Fibroblast of villous mesenchyme (primary cell): ENCODE results near the gene CTDSPL. TPM values are rescaled to one million over a fixed set of nuclear protein-coding genes. Genes with fewer than 3 reads are reported as not detected.

ENCODE experiments used
- DNase-seq: peaks from one replicate; pipeline ENCODE4 v3.0.0-alpha.2; 2010; ENCODE audit warnings: low read depth
- H3K4me3 ChIP-seq: 2 replicates; pipeline ENCODE4 v1.5.1; 2011; ENCODE audit warnings: low read depth, mild to moderate bottlenecking, low read length
- CTCF ChIP-seq: IDR thresholded peaks from 2 replicates; pipeline ENCODE4 v1.5.1; 2012; ENCODE audit warnings: low read depth, mild to moderate bottlenecking, low read length; ENCODE audit not compliant: insufficient read depth
- total RNA-seq: library from RNA; depleted of rRNA; stranded (reverse); fragments of >200 nt; gene quantifications from 2 replicates; pipeline ENCODE4 v1.2.3, GENCODE V29; 2012

The CTDSPL gene
- total RNA-seq, 1 donor, result 61.7 TPM

DNA sequence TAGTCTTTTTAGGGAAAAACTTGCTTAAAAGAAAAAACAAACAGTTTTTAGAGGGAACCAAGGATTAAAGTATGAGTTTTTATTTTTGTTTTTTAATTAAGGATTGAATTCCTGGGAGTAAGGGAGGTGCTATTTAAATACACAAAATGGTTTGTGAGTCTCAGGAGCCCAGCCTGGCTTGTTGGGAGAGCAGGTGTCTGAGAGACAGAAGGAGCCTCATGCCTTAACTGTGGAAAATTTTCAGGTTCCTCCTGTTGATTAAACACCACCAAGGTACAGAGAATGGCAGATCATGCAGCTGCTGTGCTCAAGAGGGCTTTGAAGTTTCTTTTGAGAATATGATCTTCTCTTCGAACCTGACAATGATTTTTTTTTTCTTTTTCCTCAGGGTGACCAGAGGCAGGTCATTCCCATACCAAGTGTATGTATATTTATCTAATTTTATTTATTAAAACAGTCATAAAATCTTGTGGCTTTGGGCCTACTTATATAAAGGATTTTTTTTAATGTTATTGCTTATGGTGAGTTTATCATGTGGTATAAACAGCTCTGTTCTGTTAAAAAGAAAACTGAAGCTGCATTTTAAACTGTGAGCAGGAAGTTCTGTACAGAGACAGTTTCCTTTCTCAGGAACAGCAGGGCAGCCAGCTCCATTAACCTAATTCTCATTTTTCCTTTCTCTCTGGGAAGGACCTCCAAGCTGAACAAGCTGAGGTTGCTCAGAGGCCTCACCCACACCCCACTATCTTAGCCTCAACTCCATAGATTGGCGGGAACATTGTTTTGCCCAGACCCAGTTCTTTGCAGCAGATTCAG is 95.3 kb downstream of the CTDSPL start:
- DNase-seq, result no peak
- no peak overlapping the region for H3K4me3 ChIP-seq
- TF ChIP-seq CTCF, result no peak

GRCh38 chr3:37957539-37957936 is 95.9 kb downstream of the CTDSPL start:
- H3K4me3 ChIP-seq, result no peak overlapping the region
- TF ChIP-seq CTCF, result no peak
- DNase-seq, result no peak

- H3K4me3 ChIP-seq, result no peak overlapping the region
- TF ChIP-seq CTCF, result no peak
- peak; percentile 49 for DNase-seq
Measured at GRCh38 chr3:37961622-37962431, 100.1 kb downstream of the CTDSPL start.

- DNase-seq, result peak; percentile 56
Measured at GRCh38 chr3:37963016-37963415, 101.3 kb downstream of the CTDSPL start.

DNA sequence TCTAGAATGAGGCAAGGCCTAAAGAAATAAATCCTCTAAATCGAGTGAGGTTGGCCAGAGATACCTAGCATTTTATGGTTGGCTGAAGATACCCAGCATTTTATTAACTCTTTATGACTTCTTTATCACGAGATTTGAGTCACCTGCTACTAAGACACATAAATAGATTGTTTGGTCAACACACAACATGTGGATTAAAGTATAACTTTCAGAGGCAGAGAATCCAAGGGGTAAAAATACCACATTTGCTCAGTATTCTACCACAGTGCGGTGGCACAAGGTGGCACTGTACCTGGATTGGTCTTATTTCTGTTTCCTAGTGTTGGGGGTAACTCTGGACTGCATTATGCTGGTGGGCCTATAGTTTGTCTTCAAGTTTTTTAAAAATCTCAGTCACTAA is 102.0 kb downstream of the CTDSPL start:
- H3K4me3 ChIP-seq, result no peak overlapping the region
- no peak for DNase-seq
- TF ChIP-seq CTCF, result no peak

More at GRCh38 chr3:37963016-37963415, 101.3 kb downstream of the CTDSPL start:
- H3K4me3 ChIP-seq, result no peak overlapping the region
- no peak for TF ChIP-seq CTCF

DNA sequence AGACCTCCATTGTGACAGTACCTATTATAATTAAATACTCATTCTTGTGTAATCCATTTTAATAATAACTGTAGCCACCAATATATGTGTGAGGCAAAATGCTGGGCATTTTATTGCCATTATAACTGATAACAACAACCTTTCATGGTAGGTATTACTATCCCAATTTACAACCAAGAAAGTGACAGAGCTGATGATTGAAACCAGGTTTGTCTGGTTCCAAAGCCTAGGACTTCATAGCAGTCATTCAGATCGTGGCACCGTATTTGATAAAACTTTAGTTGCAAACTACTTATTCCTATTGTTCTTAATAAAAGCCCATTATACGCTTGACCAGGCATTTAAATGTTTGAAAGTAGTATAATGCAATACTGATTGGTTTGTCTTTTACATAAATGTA is 102.5 kb downstream of the CTDSPL start:
- TF ChIP-seq CTCF, result no peak
- no peak overlapping the region for H3K4me3 ChIP-seq
- no peak for DNase-seq
